ENCODE data around the gene ZNF467. TPM values are rescaled to one million over a fixed set of nuclear protein-coding genes. Genes with fewer than 3 reads are reported as not detected.

The ZNF467 gene
- total RNA-seq, 2 donors from 2014 or later, result 0.23 to 0.25 TPM

DNA sequence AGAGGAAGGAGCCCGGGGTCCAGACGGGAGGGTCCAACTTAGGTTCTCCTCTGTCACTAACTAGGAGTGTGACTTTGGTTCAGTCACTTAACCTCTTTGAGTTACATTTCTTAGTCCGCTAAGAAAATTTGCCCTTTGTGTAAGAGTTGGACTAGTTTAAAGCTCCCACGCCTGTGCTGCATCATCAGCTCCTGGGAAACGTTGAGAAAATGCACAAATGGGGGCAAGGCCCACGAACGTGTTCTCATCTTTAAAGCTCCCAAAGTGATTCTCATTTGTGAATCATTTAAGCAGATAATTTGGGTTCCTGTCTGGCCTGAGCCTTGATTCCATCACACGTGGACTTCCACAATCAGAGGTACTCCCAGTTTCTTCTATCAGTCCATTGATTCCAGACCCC lies 6.3 kb downstream of the ZNF467 start:
- peaks cover 0 to 5% of the 10 kb centered on the region in 2 donors for H3K36me3 Mint-ChIP-seq
- no peak overlapping the region for H3K27ac Mint-ChIP-seq
- ATAC-seq (no peak), DNase-seq (ENCODE audit: low spot score in 2 of 2) (no peak)
- no peaks in the 10 kb centered on the region for H3K9me3 Mint-ChIP-seq

GRCh38 chr7:149766135-149766675 lies 7.2 kb downstream of the ZNF467 start:
- peaks cover 0 to 5% of the 10 kb centered on the region in 2 donors for H3K36me3 Mint-ChIP-seq
- no peaks in the 10 kb centered on the region for H3K9me3 Mint-ChIP-seq
- no peak for ATAC-seq
- H3K27ac Mint-ChIP-seq, result peak overlapping the region in 1 of 2 donors; percentile 85
- DNase-seq (ENCODE audit: low spot score in 2 of 2), result no peak

- H3K27ac Mint-ChIP-seq, result no peak overlapping the region
- DNase-seq (ENCODE audit: low spot score in 2 of 2) (no peak), ATAC-seq (no peak)
- H3K36me3 Mint-ChIP-seq, result peaks cover 0 to 5% of the 10 kb centered on the region in 2 donors
- H3K9me3 Mint-ChIP-seq, result no peaks in the 10 kb centered on the region
Measured at GRCh38 chr7:149765399-149766121, 7.8 kb downstream of the ZNF467 start.

DNA sequence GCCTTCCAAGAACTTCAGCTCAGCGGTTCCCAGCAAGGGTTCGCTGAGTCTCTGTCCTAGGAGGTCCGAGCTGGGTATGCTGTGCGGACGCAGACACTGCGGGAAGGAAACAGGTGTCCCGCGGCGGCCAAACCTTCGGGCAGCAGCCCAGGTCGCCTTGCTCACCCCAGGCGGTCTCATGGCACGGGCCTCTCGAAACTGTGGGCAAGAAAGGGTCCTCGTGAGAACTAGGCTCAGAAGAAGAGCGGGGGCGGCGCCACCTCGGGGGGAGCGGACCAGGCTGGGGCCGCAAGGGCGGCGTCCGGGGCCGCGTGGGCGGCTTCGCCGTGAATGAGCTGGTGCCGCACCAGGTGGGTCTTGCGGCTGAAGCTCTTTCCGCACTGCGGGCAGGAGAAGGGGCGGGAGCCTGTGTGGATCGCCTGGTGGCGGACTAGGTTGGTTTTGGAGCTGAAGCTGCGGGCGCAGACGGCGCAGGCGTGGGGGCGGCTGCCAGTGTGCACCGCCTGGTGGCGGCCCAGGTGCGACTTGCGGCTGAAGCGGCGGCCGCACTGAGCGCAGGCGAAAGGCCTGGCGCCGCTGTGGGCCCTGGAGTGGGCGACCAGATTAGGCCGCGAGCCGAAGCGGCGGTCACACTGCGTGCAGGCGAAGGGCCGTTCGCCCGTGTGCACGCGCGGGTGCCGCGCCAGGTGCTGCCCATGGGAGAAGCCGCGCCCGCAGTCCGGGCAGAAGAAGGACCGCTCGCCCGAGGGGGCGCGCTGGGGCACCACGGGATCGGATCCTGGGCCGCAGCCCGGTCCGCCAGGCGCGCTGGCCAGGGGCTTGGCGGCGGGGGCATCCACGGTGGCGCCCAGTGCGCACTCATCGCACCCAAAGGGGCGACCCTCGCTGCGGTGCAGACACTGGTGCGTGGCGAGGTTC lies 8.6 kb downstream of the ZNF467 start:
- Mint-ChIP-seq H3K36me3 (peaks cover 0 to 5% of the 10 kb centered on the region in 2 donors), H3K9me3 (no peaks in the 10 kb centered on the region), H3K27ac (no peak overlapping the region)
- DNase-seq (ENCODE audit: low spot score in 2 of 2), result no peak
- no peak for ATAC-seq

DNA sequence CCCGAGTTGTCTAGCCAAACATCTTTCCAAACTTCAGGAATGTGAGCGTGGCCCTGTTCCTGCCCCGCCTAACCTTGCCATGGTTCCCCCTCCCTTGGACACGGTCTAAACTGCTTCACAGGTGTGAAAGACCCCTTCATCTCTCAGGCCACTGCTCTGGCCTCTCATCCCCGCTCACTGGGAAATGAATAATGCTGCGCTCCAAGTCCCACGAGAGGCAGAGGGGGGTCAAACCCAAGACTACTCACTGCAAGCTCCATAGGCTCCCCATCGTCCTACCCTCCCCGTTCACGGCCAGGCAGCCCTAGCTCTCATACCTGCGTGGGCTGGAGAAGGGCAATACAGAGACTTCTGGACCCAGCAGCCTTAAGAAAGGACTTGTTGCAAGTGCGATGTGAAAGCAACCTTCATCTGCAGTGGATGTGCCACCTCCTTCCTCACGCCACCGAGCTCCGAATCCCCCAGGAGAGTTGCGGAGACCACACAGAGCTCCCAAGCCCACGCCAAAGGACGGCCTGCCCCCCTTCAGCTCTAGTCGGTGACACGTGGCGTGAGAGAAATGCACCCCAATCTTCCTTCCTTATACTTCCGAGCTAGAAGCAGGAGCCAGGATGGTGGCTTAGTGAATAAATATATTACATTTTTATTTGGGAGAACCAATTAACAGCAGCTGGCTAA lies 9.7 kb downstream of the ZNF467 start:
- H3K27ac Mint-ChIP-seq, result peak overlapping the region in 1 of 2 donors; percentile 2
- ATAC-seq, result no peak
- no peaks in the 10 kb centered on the region for H3K9me3 Mint-ChIP-seq
- no peak for DNase-seq (ENCODE audit: low spot score in 2 of 2)
- H3K36me3 Mint-ChIP-seq, result peaks cover 0 to 5% of the 10 kb centered on the region in 2 donors

GRCh38 chr7:149762610-149763009 lies 10.8 kb downstream of the ZNF467 start:
- DNase-seq (ENCODE audit: low spot score in 2 of 2), result no peak
- no peak for ATAC-seq
- Mint-ChIP-seq H3K9me3 (no peaks in the 10 kb centered on the region), H3K36me3 (peaks cover 0 to 5% of the 10 kb centered on the region in 2 donors), H3K27ac (no peak overlapping the region)

DNA sequence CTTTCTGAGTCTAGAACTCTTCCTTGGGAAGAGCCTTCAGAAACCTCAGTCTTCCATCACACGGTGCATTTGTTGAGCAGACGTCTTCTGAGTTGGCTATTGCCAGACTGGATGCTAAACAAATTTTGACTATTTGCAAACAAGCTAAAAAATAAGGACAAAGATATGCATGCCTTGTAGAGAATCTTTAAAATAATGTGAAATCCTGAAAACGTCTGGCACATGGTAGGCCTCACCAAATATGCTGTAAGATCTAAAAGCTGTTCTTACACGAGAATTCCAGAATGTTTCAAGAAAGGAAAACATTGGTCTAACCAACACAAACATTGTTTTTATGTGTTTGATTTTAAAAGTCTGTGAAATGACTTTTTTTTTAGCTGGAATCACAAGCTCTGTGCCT lies 11.3 kb downstream of the ZNF467 start:
- no peak for ATAC-seq
- no peak overlapping the region for H3K27ac Mint-ChIP-seq
- DNase-seq (ENCODE audit: low spot score in 2 of 2), result no peak
- no peaks in the 10 kb centered on the region for H3K9me3 Mint-ChIP-seq
- H3K36me3 Mint-ChIP-seq, result peaks cover 0 to 5% of the 10 kb centered on the region in 2 donors

- peaks cover 0 to 3% of the 10 kb centered on the region in 2 donors for H3K36me3 Mint-ChIP-seq
- ATAC-seq (no peak), DNase-seq (ENCODE audit: low spot score in 2 of 2) (no peak)
- H3K27ac Mint-ChIP-seq, result no peak overlapping the region
- H3K9me3 Mint-ChIP-seq, result no peaks in the 10 kb centered on the region
Measured at GRCh38 chr7:149761307-149761706, 12.1 kb downstream of the ZNF467 start.

DNA sequence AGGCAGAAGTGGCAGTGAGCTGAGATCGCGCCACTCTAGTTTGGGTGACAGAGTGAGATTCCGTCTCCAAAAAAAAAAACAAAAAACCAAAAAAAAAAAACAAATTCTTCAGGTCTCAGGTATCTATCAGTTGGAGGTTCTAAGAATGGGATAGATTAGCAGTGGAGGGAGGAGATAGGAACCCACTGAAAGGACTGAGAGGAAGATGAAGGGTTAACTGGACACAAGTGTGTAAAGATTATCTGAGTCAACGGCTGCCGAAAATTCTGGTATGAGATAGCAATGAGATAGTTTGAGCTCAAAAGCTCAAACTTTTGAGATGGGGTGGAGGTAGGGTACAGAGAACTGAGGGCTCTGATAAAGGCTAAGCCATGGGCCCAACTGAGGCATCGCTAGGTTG lies 12.8 kb downstream of the ZNF467 start:
- Mint-ChIP-seq H3K27ac (no peak overlapping the region), H3K36me3 (no peaks in the 10 kb centered on the region), H3K9me3 (no peaks in the 10 kb centered on the region)
- DNase-seq (ENCODE audit: low spot score in 2 of 2), result no peak
- no peak for ATAC-seq

DNA sequence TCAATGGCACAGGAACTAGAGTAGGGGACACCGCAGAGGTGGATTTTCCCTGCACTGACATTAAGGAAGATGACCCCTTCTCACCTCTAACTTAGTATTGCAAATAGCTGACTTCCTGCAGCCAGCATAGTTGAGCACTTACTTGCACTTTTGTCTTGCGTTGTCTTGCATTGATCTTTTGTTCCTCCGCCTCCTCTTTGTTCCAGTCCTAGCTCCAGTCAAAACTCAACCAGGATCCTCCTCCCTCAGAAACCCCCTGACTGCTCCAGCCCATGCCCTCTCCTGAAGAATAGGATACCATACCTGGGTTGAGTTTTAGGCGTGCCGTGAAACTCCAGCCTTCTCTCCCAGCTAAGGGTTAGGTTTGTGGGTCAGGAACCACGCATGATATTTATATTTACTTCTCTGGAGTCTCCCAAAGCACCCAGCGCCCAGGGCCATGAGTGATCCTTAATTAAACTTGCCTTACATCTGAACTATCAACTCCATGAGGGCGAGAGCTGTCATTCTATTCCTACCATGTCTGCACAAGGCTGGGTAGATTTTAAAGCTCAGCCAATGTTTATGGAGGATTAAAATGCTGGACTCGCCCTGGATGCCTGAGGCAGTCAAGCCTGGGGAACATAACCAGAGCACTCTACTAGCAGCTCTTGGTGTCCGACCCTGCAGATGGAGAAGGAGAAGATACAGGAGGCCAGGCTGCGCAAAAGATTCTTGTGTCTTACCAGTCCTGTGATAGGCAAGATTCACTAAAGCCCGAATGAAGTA lies 14.1 kb downstream of the ZNF467 start:
- Mint-ChIP-seq H3K36me3 (no peaks in the 10 kb centered on the region), H3K9me3 (no peaks in the 10 kb centered on the region), H3K27ac (no peak overlapping the region)
- DNase-seq (ENCODE audit: low spot score in 2 of 2) (no peak), ATAC-seq (no peak)

- no peak for DNase-seq (ENCODE audit: low spot score in 2 of 2)
- no peak overlapping the region for H3K27ac Mint-ChIP-seq
- peaks cover 0 to 5% of the 10 kb centered on the region in 2 donors for H3K9me3 Mint-ChIP-seq
- H3K36me3 Mint-ChIP-seq, result no peaks in the 10 kb centered on the region
- ATAC-seq, result no peak
Measured at GRCh38 chr7:149753375-149754233, 19.8 kb downstream of the ZNF467 start.

GRCh38 chr7:149752646-149753045 lies 20.7 kb downstream of the ZNF467 start:
- Mint-ChIP-seq H3K27ac (no peak overlapping the region), H3K9me3 (peaks cover 0 to 5% of the 10 kb centered on the region in 2 donors), H3K36me3 (no peaks in the 10 kb centered on the region)
- DNase-seq (ENCODE audit: low spot score in 2 of 2) (no peak), ATAC-seq (no peak)

DNA sequence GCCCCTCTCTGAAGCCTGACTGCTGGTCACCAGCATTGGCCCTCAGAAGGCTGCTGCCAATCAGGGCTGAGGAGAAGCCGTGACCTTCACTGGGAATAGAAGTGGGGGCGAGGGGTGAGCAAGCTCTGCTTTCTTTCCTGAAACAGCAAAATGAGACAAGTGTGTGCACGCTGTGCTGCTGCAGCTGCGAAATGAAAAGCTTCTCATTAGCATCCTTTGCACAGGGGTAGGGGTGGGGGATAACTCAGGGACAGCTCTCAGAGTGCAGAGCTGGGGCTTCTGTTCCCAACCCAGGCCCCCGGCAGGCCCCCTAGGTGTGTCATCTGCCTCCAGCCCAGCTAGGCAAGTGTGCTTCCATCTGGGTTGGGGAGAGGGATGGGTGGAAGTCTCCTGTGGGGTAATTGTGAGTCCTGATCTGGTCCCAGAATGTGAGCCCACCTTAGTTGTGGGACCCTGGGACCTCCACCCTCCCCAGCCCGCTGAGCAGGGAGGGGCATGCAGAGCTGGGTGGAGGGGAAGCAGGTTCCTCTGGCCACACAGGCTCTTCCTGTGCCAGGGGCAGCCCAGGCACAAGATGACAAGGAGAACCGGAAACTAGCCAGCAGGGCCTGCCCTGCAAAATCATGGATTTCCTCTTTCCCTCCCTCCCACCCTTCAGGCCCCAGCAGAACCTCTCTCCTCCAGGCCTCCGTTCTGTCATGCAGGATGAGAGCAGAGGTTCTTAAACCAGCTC lies 22.2 kb downstream of the ZNF467 start:
- Mint-ChIP-seq H3K9me3 (peaks cover 0 to 5% of the 10 kb centered on the region in 2 donors), H3K36me3 (no peaks in the 10 kb centered on the region), H3K27ac (no peak overlapping the region)
- DNase-seq (ENCODE audit: low spot score in 2 of 2), result no peak
- no peak for ATAC-seq

- DNase-seq (ENCODE audit: low spot score in 2 of 2), result no peak
- ATAC-seq, result no peak
- Mint-ChIP-seq H3K36me3 (no peaks in the 10 kb centered on the region), H3K9me3 (peaks cover 0 to 5% of the 10 kb centered on the region in 2 donors), H3K27ac (no peak overlapping the region)
Measured at GRCh38 chr7:149750122-149750845, 23.1 kb downstream of the ZNF467 start.

Measured in activated naive CD4-positive, alpha-beta T cell treated with anti-CD3 and anti-CD28 coated beads, Interleukin-2, amount 50 U/mL, for 72 hours (primary cell).